Stimulated activated CD4-positive, alpha-beta T cell treated with anti-CD3 and anti-CD28 coated beads, Interleukin-15, amount 100 ng/mL, for 48 hours (primary cell): ENCODE measurements around the gene DNM2.

Source experiments
- DNase-seq, 2 donors: peaks; one replicate each; pipeline ENCODE4 v3.0.0-alpha.2; 2020; ENCODE audit warnings: low read depth in 2 of 2

The DNM2 gene

GRCh38 chr19:10776900-10777650, 59.2 kb downstream of the DNM2 start:
- DNase-seq = no peak

GRCh38 chr19:10780368-10780767, 62.5 kb downstream of the DNM2 start:
- DNase-seq = no peak

- no peak for DNase-seq
Measured at GRCh38 chr19:10782795-10783194, 64.9 kb downstream of the DNM2 start.

- DNase-seq = no peak
Measured at GRCh38 chr19:10784257-10784656, 66.4 kb downstream of the DNM2 start.

GRCh38 chr19:10788146-10788545, 70.3 kb downstream of the DNM2 start:
- DNase-seq = no peak

- no peak for DNase-seq
Measured at GRCh38 chr19:10789866-10790265, 72.0 kb downstream of the DNM2 start.

- DNase-seq = no peak
Measured at GRCh38 chr19:10796653-10797052, 78.8 kb downstream of the DNM2 start.

- no peak for DNase-seq
Measured at GRCh38 chr19:10797078-10797477, 79.2 kb downstream of the DNM2 start.

- peak; percentile 82 to 85 for DNase-seq
Measured at GRCh38 chr19:10797541-10798256, 79.8 kb downstream of the DNM2 start.

- DNase-seq = no peak
Measured at GRCh38 chr19:10800488-10800887, 82.6 kb downstream of the DNM2 start.

GRCh38 chr19:10802479-10802878, 84.6 kb downstream of the DNM2 start:
- no peak for DNase-seq

GRCh38 chr19:10803252-10803651, 85.4 kb downstream of the DNM2 start:
- no peak for DNase-seq

- no peak for DNase-seq
Measured at GRCh38 chr19:10805065-10805757, 87.3 kb downstream of the DNM2 start.

- DNase-seq = no peak
Measured at GRCh38 chr19:10805758-10806247, 87.9 kb downstream of the DNM2 start.

GRCh38 chr19:10808937-10809649, 91.2 kb downstream of the DNM2 start:
- no peak for DNase-seq

GRCh38 chr19:10809651-10810285, 91.9 kb downstream of the DNM2 start:
- no peak for DNase-seq

- no peak for DNase-seq
Measured at GRCh38 chr19:10811391-10812111, 93.7 kb downstream of the DNM2 start.

GRCh38 chr19:10812196-10812595, 94.3 kb downstream of the DNM2 start:
- DNase-seq = no peak

- peak in 1 of 2 donors; percentile 30 for DNase-seq
Measured at GRCh38 chr19:10812902-10813404, 95.1 kb downstream of the DNM2 start.

- DNase-seq = no peak
Measured at GRCh38 chr19:10815007-10815536, 97.2 kb downstream of the DNM2 start.
